SK-N-MC (cell line): ENCODE measurements around the gene RNPS1.

Experiments used
- EZH2 ChIP-seq: fragments of 200-600 bp; sonication (generic); IDR thresholded peaks from one replicate; pipeline ENCODE4 v1.6.1; 2017; ENCODE audit warnings: antibody characterized with exemption
- POLR2AphosphoS5 ChIP-seq: IDR thresholded peaks from 2 replicates; pipeline ENCODE4 v1.6.1; 2012; ENCODE audit warnings: mild to moderate bottlenecking, low read depth, low read length, borderline replicate concordance

DNA sequence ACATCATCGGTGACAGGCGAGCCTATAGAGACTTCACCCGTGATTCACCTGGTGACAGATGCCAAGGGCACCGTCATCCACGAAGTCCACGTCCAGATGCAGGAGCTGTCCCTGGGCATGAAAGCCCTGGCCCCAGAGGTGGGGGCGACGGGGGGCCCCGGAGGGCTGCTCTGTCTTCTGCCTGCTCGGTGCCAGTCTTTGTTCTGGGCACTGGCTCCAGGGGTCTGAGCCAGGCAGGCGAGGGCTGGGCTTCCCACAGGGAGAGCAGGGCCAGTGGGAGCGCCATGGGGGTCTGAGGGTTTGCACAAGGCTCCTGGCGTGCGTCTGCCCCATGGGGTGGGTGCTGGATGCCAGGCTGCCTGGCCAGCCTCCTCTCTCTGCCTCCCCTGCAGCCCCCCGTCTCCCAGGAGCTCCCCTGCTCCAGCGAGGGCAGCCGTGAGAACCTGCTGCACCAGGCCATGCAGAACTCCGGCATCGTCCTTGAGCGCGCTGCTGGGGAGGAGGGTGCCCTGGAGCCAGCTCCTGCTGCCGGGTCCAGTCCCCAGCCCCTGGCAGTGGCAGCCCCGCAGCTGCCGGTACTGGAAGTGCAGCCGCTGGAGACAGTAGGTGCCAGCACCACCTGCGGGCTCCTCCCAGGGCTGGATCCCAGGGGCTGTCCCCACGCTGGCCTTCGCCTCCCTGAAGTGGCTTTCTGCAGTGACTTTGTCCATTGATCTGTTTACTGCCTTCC lies 34.7 kb downstream of the RNPS1 start:
- TF ChIP-seq EZH2 (no peak), POLR2AphosphoS5 (no peak)
